ENCODE data around the gene JAZF1.

JAZF1 gene

GRCh38 chr7:27999829-28000228 lies 180.8 kb downstream of the JAZF1 start:
- peak; percentile 8 for DNase-seq

GRCh38 chr7:27998382-27998781 lies 182.2 kb downstream of the JAZF1 start:
- no peak for DNase-seq

GRCh38 chr7:27997188-27997707 lies 183.3 kb downstream of the JAZF1 start:
- DNase-seq, result peak; percentile 58

GRCh38 chr7:27996141-27996540 lies 184.5 kb downstream of the JAZF1 start:
- DNase-seq, result no peak

GRCh38 chr7:27995228-27995627 lies 185.4 kb downstream of the JAZF1 start:
- no peak for DNase-seq

- peak; percentile 64 for DNase-seq
These were observed 186.0 kb downstream of the JAZF1 start for GRCh38 chr7:27994639-27995038.

- peak; percentile 42 for DNase-seq
These were observed 187.7 kb downstream of the JAZF1 start for GRCh38 chr7:27992755-27993493.

GRCh38 chr7:27992097-27992496 lies 188.5 kb downstream of the JAZF1 start:
- no peak for DNase-seq

GRCh38 chr7:27991006-27991528 lies 189.5 kb downstream of the JAZF1 start:
- peak; percentile 14 for DNase-seq

GRCh38 chr7:27976531-27976930 lies 204.1 kb downstream of the JAZF1 start:
- no peak for DNase-seq

GRCh38 chr7:27973625-27974024 lies 207.0 kb downstream of the JAZF1 start:
- no peak for DNase-seq

GRCh38 chr7:27972276-27972675 lies 208.3 kb downstream of the JAZF1 start:
- DNase-seq, result no peak

GRCh38 chr7:27971171-27971812 lies 209.3 kb downstream of the JAZF1 start:
- no peak for DNase-seq

- DNase-seq, result no peak
These were observed 210.2 kb downstream of the JAZF1 start for GRCh38 chr7:27970350-27970749.

- DNase-seq, result no peak
These were observed 211.2 kb downstream of the JAZF1 start for GRCh38 chr7:27969346-27969745.

GRCh38 chr7:27967639-27968038 lies 213.0 kb downstream of the JAZF1 start:
- DNase-seq, result no peak

- no peak for DNase-seq
These were observed 214.3 kb downstream of the JAZF1 start for GRCh38 chr7:27966219-27966780.

- DNase-seq, result no peak
These were observed 214.9 kb downstream of the JAZF1 start for GRCh38 chr7:27965650-27966049.

GRCh38 chr7:27964820-27965219 lies 215.8 kb downstream of the JAZF1 start:
- DNase-seq, result no peak

- DNase-seq, result no peak
These were observed 217.5 kb downstream of the JAZF1 start for GRCh38 chr7:27963056-27963455.

- no peak for DNase-seq
These were observed 218.3 kb downstream of the JAZF1 start for GRCh38 chr7:27962273-27962672.

GRCh38 chr7:27961255-27961654 lies 219.3 kb downstream of the JAZF1 start:
- no peak for DNase-seq

GRCh38 chr7:27960415-27960814 lies 220.2 kb downstream of the JAZF1 start:
- DNase-seq, result no peak
